ENCODE measurements around the gene TSPAN3. TPM values are rescaled to one million over a fixed set of nuclear protein-coding genes. Genes with fewer than 3 reads are reported as not detected.

TSPAN3 gene
- polyA plus RNA-seq, 1 donor (not counting 4 experiments of a cell fraction or from before 2014, with no cell fraction given) = 181 TPM

DNA sequence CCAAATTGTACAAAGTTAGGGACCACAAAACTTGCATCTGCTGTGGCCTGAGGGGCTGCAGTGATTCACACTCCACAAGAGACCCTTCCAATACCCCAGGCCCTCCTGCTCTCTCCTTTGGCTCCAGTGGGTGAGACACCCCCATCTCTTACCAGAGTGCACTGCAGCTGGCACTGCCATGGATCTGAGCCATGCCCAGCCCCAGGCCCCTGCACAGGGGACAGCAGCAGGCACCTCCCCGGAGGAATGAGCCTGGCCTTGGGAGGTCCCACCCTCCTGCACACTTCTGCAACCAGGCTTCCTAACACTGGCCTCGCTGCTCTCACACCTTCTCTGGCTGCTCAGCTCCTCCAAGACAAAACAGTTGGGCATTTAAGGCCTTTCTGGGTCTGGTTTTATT lies 16.3 kb upstream of the TSPAN3 start:
- Histone ChIP-seq H3K4me3 (ENCODE audit: control insufficient read depth in 2 of 3, extremely low read depth in 1 of 3, insufficient read depth in 2 of 3, low read depth in 1 of 3, low read length in 3 of 3) (no peak overlapping the region), H3K9me1 (ENCODE audit: control insufficient read depth, extremely low read depth, insufficient read depth, low read length) (no peaks in the 10 kb centered on the region), H3K27me3 (ENCODE audit: control insufficient read depth, extremely low read depth, insufficient read depth, low read length) (peaks cover 3% of the 10 kb centered on the region), H2AFZ (ENCODE audit: control insufficient read depth, low read length) (no peak overlapping the region), H3K4me1 (ENCODE audit: control insufficient read depth, extremely low read depth, insufficient read depth, low read length) (no peaks in the 10 kb centered on the region), H3K79me2 (ENCODE audit: control insufficient read depth, insufficient read depth, low read length) (no peaks in the 10 kb centered on the region), H3K9me3 (ENCODE audit: control insufficient read depth, low read depth, low read length) (no peaks in the 10 kb centered on the region), H3K4me2 (ENCODE audit: control insufficient read depth, extremely low read depth, insufficient read depth, low read depth, low read length) (no peak overlapping the region), H3K9ac (ENCODE audit: control insufficient read depth, extremely low read depth, insufficient read depth, low read length) (no peak overlapping the region), H3K36me3 (ENCODE audit: control insufficient read depth in 2 of 2, extremely low read depth in 1 of 2, insufficient read depth in 2 of 2, low read length in 2 of 2) (no peaks in the 10 kb centered on the region), H3K27ac (ENCODE audit: control insufficient read depth, insufficient read depth, low read length) (no peak overlapping the region), H4K20me1 (ENCODE audit: control insufficient read depth, extremely low read depth, insufficient read depth, low read length) (no peaks in the 10 kb centered on the region)
- FAIRE-seq (no peak), DNase-seq (ENCODE audit: low read depth, low spot score) (no peak)
- TF ChIP-seq, protein P1, sequence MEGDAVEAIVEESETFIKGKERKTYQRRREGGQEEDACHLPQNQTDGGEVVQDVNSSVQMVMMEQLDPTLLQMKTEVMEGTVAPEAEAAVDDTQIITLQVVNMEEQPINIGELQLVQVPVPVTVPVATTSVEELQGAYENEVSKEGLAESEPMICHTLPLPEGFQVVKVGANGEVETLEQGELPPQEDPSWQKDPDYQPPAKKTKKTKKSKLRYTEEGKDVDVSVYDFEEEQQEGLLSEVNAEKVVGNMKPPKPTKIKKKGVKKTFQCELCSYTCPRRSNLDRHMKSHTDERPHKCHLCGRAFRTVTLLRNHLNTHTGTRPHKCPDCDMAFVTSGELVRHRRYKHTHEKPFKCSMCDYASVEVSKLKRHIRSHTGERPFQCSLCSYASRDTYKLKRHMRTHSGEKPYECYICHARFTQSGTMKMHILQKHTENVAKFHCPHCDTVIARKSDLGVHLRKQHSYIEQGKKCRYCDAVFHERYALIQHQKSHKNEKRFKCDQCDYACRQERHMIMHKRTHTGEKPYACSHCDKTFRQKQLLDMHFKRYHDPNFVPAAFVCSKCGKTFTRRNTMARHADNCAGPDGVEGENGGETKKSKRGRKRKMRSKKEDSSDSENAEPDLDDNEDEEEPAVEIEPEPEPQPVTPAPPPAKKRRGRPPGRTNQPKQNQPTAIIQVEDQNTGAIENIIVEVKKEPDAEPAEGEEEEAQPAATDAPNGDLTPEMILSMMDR (optimal IDR thresholded peaks at IDR 0.05 in 1 of 3, IDR thresholded peaks at IDR 0.05 in 1 of 3, conservative IDR thresholded peaks at IDR 0.05 in 1 of 3; ENCODE audit: extremely low read depth in 1 of 3, insufficient read depth in 2 of 3, low read length in 3 of 3) = no peak
- TF ChIP-seq EZH2 (IDR thresholded peaks at IDR 0.05; ENCODE audit: low read length) = no peak
- dilution Hi-C loops (cut with MboI; ENCODE audit: extremely low pct_ligation_motif_present, low sequenced_read_pairs) = no loop called here

DNA sequence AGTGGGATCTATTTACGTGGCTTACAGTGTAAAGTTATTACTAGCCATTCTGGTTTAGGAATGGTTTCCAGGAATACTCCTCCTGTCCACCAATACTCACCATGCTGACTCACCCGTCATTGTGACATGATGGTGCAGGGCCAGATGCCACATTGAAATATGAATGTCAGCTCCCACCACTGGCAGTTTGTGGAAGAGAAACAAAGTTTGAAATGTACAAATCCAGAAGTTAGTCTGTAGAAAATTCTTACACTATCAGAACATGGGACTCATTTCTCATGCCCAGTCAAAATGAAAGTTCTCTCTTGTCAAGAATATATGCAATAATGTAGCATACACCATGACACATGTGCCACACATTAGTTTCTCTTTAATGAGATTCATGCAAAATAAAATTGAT lies 14.4 kb upstream of the TSPAN3 start:
- no peaks in the 10 kb centered on the region for H3K9me1 ChIP-seq (ENCODE audit: control insufficient read depth, extremely low read depth, insufficient read depth, low read length)
- no peak overlapping the region for H3K27ac ChIP-seq (ENCODE audit: control insufficient read depth, insufficient read depth, low read length)
- TF ChIP-seq EZH2 (IDR thresholded peaks at IDR 0.05; ENCODE audit: low read length) = no peak
- TF ChIP-seq, protein P1 (optimal IDR thresholded peaks at IDR 0.05 in 1 of 3, IDR thresholded peaks at IDR 0.05 in 1 of 3, conservative IDR thresholded peaks at IDR 0.05 in 1 of 3; ENCODE audit: extremely low read depth in 1 of 3, insufficient read depth in 2 of 3, low read length in 3 of 3) = no peak
- no peaks in the 10 kb centered on the region for H3K9me3 ChIP-seq (ENCODE audit: control insufficient read depth, low read depth, low read length)
- DNase-seq (ENCODE audit: low read depth, low spot score) (no peak), FAIRE-seq (no peak)
- H3K4me1 ChIP-seq (ENCODE audit: control insufficient read depth, extremely low read depth, insufficient read depth, low read length) = no peaks in the 10 kb centered on the region
- no peaks in the 10 kb centered on the region for H3K79me2 ChIP-seq (ENCODE audit: control insufficient read depth, insufficient read depth, low read length)
- H3K4me3 ChIP-seq (ENCODE audit: control insufficient read depth in 2 of 3, extremely low read depth in 1 of 3, insufficient read depth in 2 of 3, low read depth in 1 of 3, low read length in 3 of 3) = no peak overlapping the region
- dilution Hi-C loops (cut with MboI; ENCODE audit: extremely low pct_ligation_motif_present, low sequenced_read_pairs) = no loop called here
- peaks cover 3% of the 10 kb centered on the region for H3K27me3 ChIP-seq (ENCODE audit: control insufficient read depth, extremely low read depth, insufficient read depth, low read length)
- no peak overlapping the region for H2AFZ ChIP-seq (ENCODE audit: control insufficient read depth, low read length)
- H3K4me2 ChIP-seq (ENCODE audit: control insufficient read depth, extremely low read depth, insufficient read depth, low read depth, low read length) = no peak overlapping the region
- no peak overlapping the region for H3K9ac ChIP-seq (ENCODE audit: control insufficient read depth, extremely low read depth, insufficient read depth, low read length)
- no peaks in the 10 kb centered on the region for H4K20me1 ChIP-seq (ENCODE audit: control insufficient read depth, extremely low read depth, insufficient read depth, low read length)
- no peaks in the 10 kb centered on the region for H3K36me3 ChIP-seq (ENCODE audit: control insufficient read depth in 2 of 2, extremely low read depth in 1 of 2, insufficient read depth in 2 of 2, low read length in 2 of 2)

All from keratinocyte (primary cell).